T-cell (primary cell): Measurements from ENCODE around the gene UPK3A. TPM values are rescaled to one million over a fixed set of nuclear protein-coding genes. Genes with fewer than 3 reads are reported as not detected.

ENCODE experiments used
- ATAC-seq, 4 experiments: fragments of 200-7000 bp in 3 of 4; fragments of 150-1000 bp in 1 of 4; cut with Tn5 transposase; replicated peaks in 1 of 4; 1 replicate in 3 of 4; 2 replicates in 1 of 4; pipeline ENCODE4 v1.10.0; 2021; ENCODE audit warnings: moderate library complexity in 3 of 4, mild to moderate bottlenecking in 2 of 4, moderate number of reproducible peaks in 1 of 4
- CTCF ChIA-PET, 2 donors: fragments of 300-600 bp; sonication (Branson Sonifier 250); formaldehyde crosslinking; loops; one replicate each; lab custom pipeline; 2022; ENCODE audit warnings: antibody characterized with exemption in 2 of 2; lab: Charles Lee
- POLR2A ChIA-PET, 2 donors: fragments of 300-600 bp; sonication (Branson Sonifier 250); formaldehyde crosslinking; loops; one replicate each; lab custom pipeline; 2022; ENCODE audit warnings: antibody characterized with exemption in 2 of 2; lab: Charles Lee
- DNase-seq, 35 experiments: peaks; one replicate each; pipeline versions ENCODE4 v3.0.0 to v3.0.0-alpha.2; 2013 to 2023
- H3K27ac ChIP-seq: one replicate; pipeline ENCODE4 v1.5.1; 2013; ENCODE audit warnings: low read length
- H3K27me3 ChIP-seq, 2 experiments: replicated peaks in 1 of 2; 1 replicate in 1 of 2; 2 replicates in 1 of 2; pipeline versions ENCODE4 v1.6.1 to v1.7.0; 2013; ENCODE audit warnings: low read length in 1 of 2, mixed read lengths in 1 of 2; ENCODE audit not compliant: control insufficient read depth in 2 of 2, insufficient read depth in 2 of 2; ENCODE audit errors: extremely low read depth in 1 of 2
- H3K36me3 ChIP-seq, 2 donors: 1 replicate in 1 of 2; 2 replicates in 1 of 2; pipeline versions ENCODE4 v1.6.1 to v1.7.0; 2013; ENCODE audit warnings: low read length in 1 of 2; ENCODE audit not compliant: control insufficient read depth in 2 of 2, insufficient read depth in 1 of 2; ENCODE audit errors: extremely low read depth in 1 of 2
- H3K4me1 ChIP-seq, 2 experiments: 1 replicate in 1 of 2; 2 replicates in 1 of 2; pipeline versions ENCODE4 v1.6.1 to v1.7.0; 2013; ENCODE audit warnings: low read length in 2 of 2, mixed read lengths in 1 of 2; ENCODE audit not compliant: insufficient read depth in 2 of 2, control insufficient read depth in 1 of 2; ENCODE audit errors: extremely low read depth in 1 of 2
- H3K4me3 ChIP-seq, 2 donors: 1 replicate in 1 of 2; 2 replicates in 1 of 2; pipeline versions ENCODE4 v1.5.1 to v1.7.0; 2013; ENCODE audit warnings: mild to moderate bottlenecking in 2 of 2, low read length in 1 of 2, moderate library complexity in 1 of 2; ENCODE audit not compliant: control insufficient read depth in 1 of 2; ENCODE audit errors: extremely low read depth in 1 of 2
- H3K9me3 ChIP-seq: 2 replicates; pipeline ENCODE4 v1.7.0; 2013
- H3K27ac Mint-ChIP-seq, 2 donors: one replicate each; pipeline ENCODE4 v1.8.0; 2020 to 2021; ENCODE audit warnings: mild to moderate bottlenecking in 2 of 2, mixed read lengths in 2 of 2
- H3K27me3 Mint-ChIP-seq, 2 donors: one replicate each; pipeline ENCODE4 v1.8.0; 2021 to 2022; ENCODE audit warnings: mixed read lengths in 2 of 2
- H3K36me3 Mint-ChIP-seq: one replicate; pipeline ENCODE4 v1.8.0; 2021; ENCODE audit warnings: mixed read lengths
- H3K4me1 Mint-ChIP-seq, 3 donors: one replicate each; pipeline ENCODE4 v1.8.0; 2020 to 2022; ENCODE audit warnings: mixed read lengths in 3 of 3, mild to moderate bottlenecking in 1 of 3
- H3K4me3 Mint-ChIP-seq, 3 donors: one replicate each; pipeline ENCODE4 v1.8.0; 2020 to 2022; ENCODE audit warnings: mild to moderate bottlenecking in 3 of 3, mixed read lengths in 3 of 3, moderate library complexity in 3 of 3
- H3K9me3 Mint-ChIP-seq, 3 donors: one replicate each; pipeline ENCODE4 v1.8.0; 2020 to 2022; ENCODE audit warnings: mixed read lengths in 3 of 3
- WGBS: methylation state at CpG from one replicate; pipeline ENCODE4 v1.1.5; 2013; ENCODE audit warnings: missing lambda C conversion rate; ENCODE audit not compliant: insufficient coverage; 5-methylcytosine and 5-hydroxymethylcytosine counted together
- total RNA-seq, 35 experiments: library from RNA in 6 of 35; stranded (reverse) in 6 of 35; fragments of 120-200 nt in 1 of 35; gene quantifications; one replicate each; pipeline versions ENCODE4 v1.2.1 to v1.2.4 and lab custom pipeline; 2013 to 2026

Gene UPK3A
- total RNA-seq, 5 donors from 2014 or later (not counting 1 experiment from before 2014, with no cell fraction given): not detected

- H3K36me3 Mint-ChIP-seq: no peaks in the 10 kb centered on the region
- no peak for ATAC-seq
- H3K27ac Mint-ChIP-seq: no peak overlapping the region
- ChIA-PET POLR2A (interaction anchor here in 1 of 2 donors (0.6 kb wide), 1 partner anchor 8 kb away, joined by 3 read pairs; no protein-coding TSS in a partner anchor), CTCF (no interaction called here)
- no peak for DNase-seq
- H3K27ac ChIP-seq: no peak overlapping the region
- no peak overlapping the region for H3K4me3 ChIP-seq
- no peaks in the 10 kb centered on the region for H3K36me3 ChIP-seq
- 80% methylated on average over 2 of the region's 9 CpGs for WGBS
- peaks cover 0 to 3% of the 10 kb centered on the region in 2 experiments for H3K4me1 ChIP-seq
- H3K4me1 Mint-ChIP-seq: peaks cover 0 to 12% (median 11%) of the 10 kb centered on the region in 3 donors
- peaks cover 0 to 24% of the 10 kb centered on the region in 2 experiments for H3K27me3 ChIP-seq
- no peak overlapping the region for H3K4me3 Mint-ChIP-seq
- no peaks in the 10 kb centered on the region for H3K9me3 ChIP-seq
- peaks cover 0 to 6% of the 10 kb centered on the region in 2 donors for H3K27me3 Mint-ChIP-seq
- H3K9me3 Mint-ChIP-seq: no peaks in the 10 kb centered on the region
Observed at GRCh38 chr22:45278125-45278524, 6.6 kb upstream of the UPK3A start.

GRCh38 chr22:45280587-45280980 is 4.2 kb upstream of the UPK3A start:
- no peak overlapping the region for H3K4me3 ChIP-seq
- ATAC-seq: no peak
- no peak overlapping the region for H3K27ac ChIP-seq
- H3K4me1 Mint-ChIP-seq: peaks cover 0 to 16% (median 13%) of the 10 kb centered on the region in 3 donors
- no peak overlapping the region for H3K4me3 Mint-ChIP-seq
- H3K27ac Mint-ChIP-seq: no peak overlapping the region
- ChIA-PET POLR2A (no interaction called here), CTCF (interaction anchor here in 1 of 2 donors (0.6 kb wide), 1 partner anchor 696 kb away, joined by 3 read pairs; the partner anchor contains the start of gene WNT7B)
- no peaks in the 10 kb centered on the region for H3K36me3 ChIP-seq
- H3K9me3 ChIP-seq: no peaks in the 10 kb centered on the region
- H3K4me1 ChIP-seq: peaks cover 0 to 12% of the 10 kb centered on the region in 2 experiments
- DNase-seq: no peak
- H3K36me3 Mint-ChIP-seq: no peaks in the 10 kb centered on the region
- H3K27me3 ChIP-seq: peaks cover 0 to 32% of the 10 kb centered on the region in 2 experiments
- WGBS: 100% methylated on average over 1 of the region's 3 CpGs
- H3K9me3 Mint-ChIP-seq: no peaks in the 10 kb centered on the region
- H3K27me3 Mint-ChIP-seq: peaks cover 0 to 18% of the 10 kb centered on the region in 2 donors

GRCh38 chr22:45281010-45281409 is 3.7 kb upstream of the UPK3A start:
- peaks cover 0 to 36% of the 10 kb centered on the region in 2 experiments for H3K27me3 ChIP-seq
- H3K4me3 ChIP-seq: no peak overlapping the region
- peaks cover 0 to 12% of the 10 kb centered on the region in 2 experiments for H3K4me1 ChIP-seq
- WGBS: 60% methylated on average over 1 of the region's 3 CpGs
- ChIA-PET CTCF (interaction anchor here (0.6 to 0.7 kb wide), 2 partner anchors 60 to 127 kb away, joined by 4 read pairs; no protein-coding TSS in a partner anchor), POLR2A (interaction anchor here in 1 of 2 donors (0.6 kb wide), 1 partner anchor 131 kb away, joined by 4 read pairs; no protein-coding TSS in a partner anchor)
- peaks cover 0 to 16% (median 13%) of the 10 kb centered on the region in 3 donors for H3K4me1 Mint-ChIP-seq
- H3K4me3 Mint-ChIP-seq: no peak overlapping the region
- no peaks in the 10 kb centered on the region for H3K36me3 ChIP-seq
- H3K27ac ChIP-seq: no peak overlapping the region
- H3K36me3 Mint-ChIP-seq: no peaks in the 10 kb centered on the region
- H3K27ac Mint-ChIP-seq: no peak overlapping the region
- no peaks in the 10 kb centered on the region for H3K9me3 ChIP-seq
- DNase-seq (no peak), ATAC-seq (no peak)
- peaks cover 0 to 20% of the 10 kb centered on the region in 2 donors for H3K27me3 Mint-ChIP-seq
- no peaks in the 10 kb centered on the region for H3K9me3 Mint-ChIP-seq

- H3K4me3 Mint-ChIP-seq: peak overlapping the region in 1 of 3 donors; percentile 18
- no peaks in the 10 kb centered on the region for H3K36me3 Mint-ChIP-seq
- peaks cover 0 to 45% of the 10 kb centered on the region in 2 experiments for H3K27me3 ChIP-seq
- peaks cover 0 to 20% of the 10 kb centered on the region in 2 donors for H3K27me3 Mint-ChIP-seq
- H3K4me3 ChIP-seq: no peak overlapping the region
- CTCF ChIA-PET: interaction anchor here in 1 of 2 donors (0.5 kb wide), 1 partner anchor 14 kb away, joined by 5 read pairs; no protein-coding TSS in a partner anchor
- H3K4me1 ChIP-seq: peaks cover 0 to 17% of the 10 kb centered on the region in 2 experiments
- no peaks in the 10 kb centered on the region for H3K36me3 ChIP-seq
- H3K27ac ChIP-seq: no peak overlapping the region
- WGBS: 87% methylated on average over 14 of the region's 16 CpGs
- ATAC-seq: no peak
- POLR2A ChIA-PET: interaction anchor here in 1 of 2 donors (0.7 kb wide), 1 partner anchor 32 kb away, joined by 3 read pairs; no protein-coding TSS in a partner anchor
- peak in 1 of 35 experiments; percentile 16 for DNase-seq
- H3K4me1 Mint-ChIP-seq: peaks cover 0 to 5% (median 5%) of the 10 kb centered on the region in 3 donors
- H3K9me3 Mint-ChIP-seq: no peaks in the 10 kb centered on the region
- no peak overlapping the region for H3K27ac Mint-ChIP-seq
- H3K9me3 ChIP-seq: no peaks in the 10 kb centered on the region
Observed at GRCh38 chr22:45285263-45286058, 712 bp downstream of the UPK3A start.

GRCh38 chr22:45286854-45287551 is 2.3 kb downstream of the UPK3A start:
- CTCF ChIA-PET: no interaction called here
- WGBS: 90% methylated on average over 5 of the region's 12 CpGs
- DNase-seq (no peak), ATAC-seq (no peak)
- no peak overlapping the region for H3K4me3 Mint-ChIP-seq
- no peaks in the 10 kb centered on the region for H3K36me3 ChIP-seq
- H3K4me1 ChIP-seq: peaks cover 0 to 25% of the 10 kb centered on the region in 2 experiments
- no peak overlapping the region for H3K27ac ChIP-seq
- H3K36me3 Mint-ChIP-seq: no peaks in the 10 kb centered on the region
- no peaks in the 10 kb centered on the region for H3K9me3 Mint-ChIP-seq
- POLR2A ChIA-PET: interaction anchor here in 1 of 2 donors (0.6 kb wide), 1 partner anchor 9 kb away, joined by 3 read pairs; no protein-coding TSS in a partner anchor
- peaks cover 0 to 18% of the 10 kb centered on the region in 2 donors for H3K27me3 Mint-ChIP-seq
- peaks cover 0 to 5% (median 1%) of the 10 kb centered on the region in 3 donors for H3K4me1 Mint-ChIP-seq
- peaks cover 0 to 44% of the 10 kb centered on the region in 2 experiments for H3K27me3 ChIP-seq
- no peaks in the 10 kb centered on the region for H3K9me3 ChIP-seq
- no peak overlapping the region for H3K4me3 ChIP-seq
- no peak overlapping the region for H3K27ac Mint-ChIP-seq

- ATAC-seq (peak in 1 of 4 experiments; percentile 39), DNase-seq (no peak)
- 94% methylated on average over 16 of the region's 18 CpGs for WGBS
- ChIA-PET POLR2A (no interaction called here), CTCF (no interaction called here)
- Histone ChIP-seq H3K4me3 (no peak overlapping the region), H3K36me3 (no peaks in the 10 kb centered on the region), H3K27me3 (peaks cover 0 to 17% of the 10 kb centered on the region in 2 experiments), H3K9me3 (no peaks in the 10 kb centered on the region), H3K4me1 (peaks cover 0 to 20% of the 10 kb centered on the region in 2 experiments), H3K27ac (no peak overlapping the region)
- H3K4me1 Mint-ChIP-seq: peaks cover 0 to 9% (median 2%) of the 10 kb centered on the region in 3 donors
- no peak overlapping the region for H3K27ac Mint-ChIP-seq
- H3K36me3 Mint-ChIP-seq: no peaks in the 10 kb centered on the region
- H3K9me3 Mint-ChIP-seq: no peaks in the 10 kb centered on the region
- peaks cover 0 to 3% of the 10 kb centered on the region in 2 donors for H3K27me3 Mint-ChIP-seq
- no peak overlapping the region for H3K4me3 Mint-ChIP-seq
Observed at GRCh38 chr22:45290410-45290936, 5.7 kb downstream of the UPK3A start.
